HG03039 (cell line): ENCODE measurements around the gene GRIK4.

ENCODE experiments used
- ATAC-seq: cut with Tn5 transposase; IDR thresholded peaks from one replicate; pipeline ENCODE4 v1.9.1; 2021; ENCODE audit warnings: mild to moderate bottlenecking, moderate library complexity; ENCODE audit not compliant: unreplicated experiment

GRIK4 gene

GRCh38 chr11:120696597-120697218 lies 185.2 kb downstream of the GRIK4 start:
- ATAC-seq, result no peak

GRCh38 chr11:120698918-120699317 lies 187.4 kb downstream of the GRIK4 start:
- no peak for ATAC-seq

GRCh38 chr11:120702656-120703055 lies 191.1 kb downstream of the GRIK4 start:
- no peak for ATAC-seq

- ATAC-seq, result no peak
Measured at GRCh38 chr11:120703358-120704152, 192.0 kb downstream of the GRIK4 start.

- no peak for ATAC-seq
Measured at GRCh38 chr11:120704256-120704750, 192.8 kb downstream of the GRIK4 start.

- ATAC-seq, result no peak
Measured at GRCh38 chr11:120706257-120706656, 194.7 kb downstream of the GRIK4 start.

- ATAC-seq, result no peak
Measured at GRCh38 chr11:120707098-120707497, 195.6 kb downstream of the GRIK4 start.

- ATAC-seq, result no peak
Measured at GRCh38 chr11:120707663-120708062, 196.1 kb downstream of the GRIK4 start.

- ATAC-seq, result no peak
Measured at GRCh38 chr11:120708511-120709183, 197.1 kb downstream of the GRIK4 start.

GRCh38 chr11:120709808-120710207 lies 198.3 kb downstream of the GRIK4 start:
- ATAC-seq, result peak; percentile 72

- peak; percentile 14 for ATAC-seq
Measured at GRCh38 chr11:120710354-120711131, 199.0 kb downstream of the GRIK4 start.

- no peak for ATAC-seq
Measured at GRCh38 chr11:120712014-120712413, 200.5 kb downstream of the GRIK4 start.

- ATAC-seq, result no peak
Measured at GRCh38 chr11:120712881-120713280, 201.3 kb downstream of the GRIK4 start.

- no peak for ATAC-seq
Measured at GRCh38 chr11:120713296-120713695, 201.7 kb downstream of the GRIK4 start.

GRCh38 chr11:120714438-120714837 lies 202.9 kb downstream of the GRIK4 start:
- ATAC-seq, result no peak

- ATAC-seq, result no peak
Measured at GRCh38 chr11:120715239-120715638, 203.7 kb downstream of the GRIK4 start.

- no peak for ATAC-seq
Measured at GRCh38 chr11:120717042-120717441, 205.5 kb downstream of the GRIK4 start.

- ATAC-seq, result no peak
Measured at GRCh38 chr11:120717623-120718022, 206.1 kb downstream of the GRIK4 start.

- no peak for ATAC-seq
Measured at GRCh38 chr11:120718171-120718570, 206.6 kb downstream of the GRIK4 start.

GRCh38 chr11:120719348-120719747 lies 207.8 kb downstream of the GRIK4 start:
- no peak for ATAC-seq

GRCh38 chr11:120720760-120721159 lies 209.2 kb downstream of the GRIK4 start:
- no peak for ATAC-seq
